MM.1S (cell line): ENCODE data around the gene RAD17.
"Not testable (repeated sequence)": the region's sequence is repeated elsewhere in the genome, so short reads cannot be mapped to it uniquely, and the experiment has no call there.

Experiments
- DNase-seq: peaks from one replicate; pipeline ENCODE4 v3.0.0-alpha.2; 2015
- H2AFZ ChIP-seq: fragments of 300-600 bp; sonication (generic); 2 replicates; pipeline ENCODE4 v1.6.0; 2016; ENCODE audit warnings: antibody characterized with exemption, low read length
- H3F3A ChIP-seq: fragments of 300-600 bp; sonication (generic); 2 replicates; pipeline ENCODE4 v1.6.1; 2016; ENCODE audit warnings: mild to moderate bottlenecking, antibody characterized with exemption, low read length, moderate library complexity, mixed read lengths; ENCODE audit not compliant: insufficient read depth
- H3K27ac ChIP-seq: fragments of 300-600 bp; sonication (generic); 2 replicates; pipeline ENCODE4 v1.5.1; 2016; ENCODE audit warnings: mild to moderate bottlenecking, low read length
- H3K27me3 ChIP-seq: fragments of 300-600 bp; sonication (generic); replicated peaks from 2 replicates; pipeline ENCODE4 v1.6.0; 2016; ENCODE audit warnings: low read length; ENCODE audit not compliant: insufficient read depth
- H3K36me3 ChIP-seq: fragments of 300-600 bp; sonication (generic); replicated peaks from 2 replicates; pipeline ENCODE4 v1.6.1; 2016; ENCODE audit warnings: mild to moderate bottlenecking, low read length, mixed read lengths; ENCODE audit not compliant: insufficient read depth
- H3K4me1 ChIP-seq: fragments of 300-600 bp; sonication (generic); 2 replicates; pipeline ENCODE4 v1.6.1; 2016; ENCODE audit warnings: low read length, mixed read lengths
- H3K4me2 ChIP-seq: fragments of 300-600 bp; sonication (generic); 2 replicates; pipeline ENCODE4 v1.6.0; 2016; ENCODE audit warnings: low read depth, low read length
- H3K4me3 ChIP-seq: fragments of 300-600 bp; sonication (generic); 2 replicates; pipeline ENCODE4 v1.5.1; 2016; ENCODE audit warnings: low read length, mixed read lengths
- H3K79me2 ChIP-seq: fragments of 300-600 bp; sonication (generic); 2 replicates; pipeline ENCODE4 v1.6.1; 2016; ENCODE audit warnings: mixed run types, low read length, mixed read lengths
- H3K9ac ChIP-seq: fragments of 300-600 bp; sonication (generic); 2 replicates; pipeline ENCODE4 v1.6.1; 2016; ENCODE audit warnings: low read length, mixed read lengths
- H3K9me2 ChIP-seq: fragments of 300-600 bp; sonication (generic); replicated peaks from 2 replicates; pipeline ENCODE4 v1.6.1; 2016; ENCODE audit warnings: mild to moderate bottlenecking, low read length, mixed read lengths; ENCODE audit not compliant: insufficient read depth
- H3K9me3 ChIP-seq: fragments of 300-600 bp; sonication (generic); replicated peaks from 2 replicates; pipeline ENCODE4 v1.6.1; 2016; ENCODE audit warnings: mild to moderate bottlenecking, low read length, mixed read lengths; ENCODE audit not compliant: insufficient read depth
- H4K20me1 ChIP-seq: fragments of 300-600 bp; sonication (generic); 2 replicates; pipeline ENCODE4 v1.6.1; 2016; ENCODE audit warnings: mild to moderate bottlenecking, low read length, moderate library complexity, mixed read lengths; ENCODE audit not compliant: insufficient read depth
- EZH2 ChIP-seq: fragments of 300-600 bp; sonication (generic); optimal IDR thresholded peaks from 2 replicates; pipeline ENCODE3; 2017; ENCODE audit warnings: low read depth, mild to moderate bottlenecking, antibody characterized with exemption, low read length, mixed read lengths
- EZH2phosphoT487 ChIP-seq: fragments of 300-600 bp; sonication (generic); IDR thresholded peaks from 2 replicates; pipeline ENCODE4 v1.6.1; 2018; ENCODE audit warnings: antibody characterized with exemption, low read length
- TF ChIP-seq, protein P1 (sequence below): fragments of 300-600 bp; sonication (generic); IDR thresholded peaks from 2 replicates; pipeline ENCODE4 v1.5.1; 2016; ENCODE audit warnings: antibody characterized with exemption, low read length, mixed read lengths

RAD17 gene

GRCh38 chr5:69331528-69332445, 37.8 kb upstream of the RAD17 start:
- TF ChIP-seq, protein P1, sequence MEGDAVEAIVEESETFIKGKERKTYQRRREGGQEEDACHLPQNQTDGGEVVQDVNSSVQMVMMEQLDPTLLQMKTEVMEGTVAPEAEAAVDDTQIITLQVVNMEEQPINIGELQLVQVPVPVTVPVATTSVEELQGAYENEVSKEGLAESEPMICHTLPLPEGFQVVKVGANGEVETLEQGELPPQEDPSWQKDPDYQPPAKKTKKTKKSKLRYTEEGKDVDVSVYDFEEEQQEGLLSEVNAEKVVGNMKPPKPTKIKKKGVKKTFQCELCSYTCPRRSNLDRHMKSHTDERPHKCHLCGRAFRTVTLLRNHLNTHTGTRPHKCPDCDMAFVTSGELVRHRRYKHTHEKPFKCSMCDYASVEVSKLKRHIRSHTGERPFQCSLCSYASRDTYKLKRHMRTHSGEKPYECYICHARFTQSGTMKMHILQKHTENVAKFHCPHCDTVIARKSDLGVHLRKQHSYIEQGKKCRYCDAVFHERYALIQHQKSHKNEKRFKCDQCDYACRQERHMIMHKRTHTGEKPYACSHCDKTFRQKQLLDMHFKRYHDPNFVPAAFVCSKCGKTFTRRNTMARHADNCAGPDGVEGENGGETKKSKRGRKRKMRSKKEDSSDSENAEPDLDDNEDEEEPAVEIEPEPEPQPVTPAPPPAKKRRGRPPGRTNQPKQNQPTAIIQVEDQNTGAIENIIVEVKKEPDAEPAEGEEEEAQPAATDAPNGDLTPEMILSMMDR, result no peak
- no peak for TF ChIP-seq EZH2phosphoT487
- no peak for TF ChIP-seq EZH2
- Histone ChIP-seq H3K79me2 (0 out of 2 replicates have a peak, but pooled peaks cover 7% of the 10 kb centered on the region), H3K9me3 (no peaks in the 10 kb centered on the region), H3K4me1 (0 out of 2 replicates have a peak, but pooled peaks cover 5% of the 10 kb centered on the region), H3K9me2 (no peaks in the 10 kb centered on the region), H3K9ac (peak overlapping the region; percentile 76), H3F3A (peaks cover 10% of the 10 kb centered on the region; the same call in 1 of the 2 replicates), H4K20me1 (no peaks in the 10 kb centered on the region), H3K27ac (peak overlapping the region; percentile 44; the same call in 1 of the 2 replicates), H3K27me3 (no peaks in the 10 kb centered on the region), H3K4me3 (peak overlapping the region; percentile 81), H2AFZ (peak overlapping the region; percentile 93), H3K36me3 (no peaks in the 10 kb centered on the region), H3K4me2 (peak overlapping the region; percentile 76)
- DNase-seq, result peak; percentile 31

DNA sequence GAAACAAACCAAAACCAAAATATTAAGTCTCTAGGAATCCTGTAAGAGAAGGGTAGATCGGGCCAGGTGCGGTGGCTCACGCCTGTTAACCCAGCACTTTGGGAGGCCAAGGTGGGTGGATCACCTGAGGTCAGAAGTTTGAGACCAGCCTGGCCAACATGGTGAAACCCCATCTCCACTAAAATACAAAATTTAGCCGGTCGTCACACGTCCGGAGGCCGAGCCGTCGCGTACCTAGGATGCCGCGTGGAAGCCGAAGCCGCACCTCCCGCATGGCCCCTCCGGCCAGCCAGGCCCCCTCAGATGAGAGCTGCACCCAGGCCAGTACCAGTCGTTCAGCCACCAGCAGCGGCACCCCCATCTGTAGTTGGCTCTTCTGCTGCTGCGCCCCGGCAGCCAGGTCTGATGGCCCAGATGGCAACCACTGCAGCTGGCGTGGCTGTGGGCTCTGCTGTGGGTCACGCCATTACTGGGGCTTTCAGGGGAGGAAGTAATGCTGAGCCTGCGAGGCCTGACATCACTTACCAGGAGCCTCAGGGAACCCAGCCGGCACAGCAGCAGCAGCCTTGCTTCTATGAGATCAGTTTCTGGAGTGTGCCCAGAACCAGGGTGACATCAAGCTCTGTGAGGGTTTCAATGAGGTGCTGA, 35.8 kb upstream of the RAD17 start:
- not testable (repeated sequence) for H3K9me2 ChIP-seq, H3K27ac ChIP-seq, H4K20me1 ChIP-seq, H3K9me3 ChIP-seq, DNase-seq, H3K4me1 ChIP-seq, H3K79me2 ChIP-seq, H3K4me3 ChIP-seq, H3K9ac ChIP-seq, H3K36me3 ChIP-seq, H3K27me3 ChIP-seq, H2AFZ ChIP-seq, H3K4me2 ChIP-seq
- peaks cover 10% of the 10 kb centered on the region; the same call in 1 of the 2 replicates for H3F3A ChIP-seq

- Histone ChIP-seq H4K20me1 (no peaks in the 10 kb centered on the region), H3K27me3 (no peaks in the 10 kb centered on the region), H3K9ac (no peak overlapping the region), H3K4me1 (0 out of 2 replicates have a peak, but pooled peaks cover 5% of the 10 kb centered on the region), H3K9me3 (no peaks in the 10 kb centered on the region), H3K27ac (no peak overlapping the region), H2AFZ (0 out of 2 replicates have a peak overlapping the region, but pooled peaks have one; percentile 38), H3K36me3 (no peaks in the 10 kb centered on the region), H3K4me3 (no peak overlapping the region), H3K9me2 (no peaks in the 10 kb centered on the region), H3K79me2 (0 out of 2 replicates have a peak, but pooled peaks cover 7% of the 10 kb centered on the region), H3F3A (peaks cover 10% of the 10 kb centered on the region; the same call in 1 of the 2 replicates), H3K4me2 (no peak overlapping the region)
- peak; percentile 70 for DNase-seq
- TF ChIP-seq EZH2 (no peak), EZH2phosphoT487 (no peak)
- TF ChIP-seq, protein P1, result peak; percentile 69
Measured at GRCh38 chr5:69334793-69335268, 34.8 kb upstream of the RAD17 start.
